Ramos (cell line): ENCODE measurements around the gene POT1.

Experiments used
- in situ Hi-C: fragments of 300-500 bp; cut with MboI; formaldehyde crosslinking; loops from one replicate; pipeline ENCODE4 v1.14.3; 2022; ENCODE audit warnings: low sequenced_read_pairs; ENCODE audit not compliant: unreplicated experiment

The POT1 gene

DNA sequence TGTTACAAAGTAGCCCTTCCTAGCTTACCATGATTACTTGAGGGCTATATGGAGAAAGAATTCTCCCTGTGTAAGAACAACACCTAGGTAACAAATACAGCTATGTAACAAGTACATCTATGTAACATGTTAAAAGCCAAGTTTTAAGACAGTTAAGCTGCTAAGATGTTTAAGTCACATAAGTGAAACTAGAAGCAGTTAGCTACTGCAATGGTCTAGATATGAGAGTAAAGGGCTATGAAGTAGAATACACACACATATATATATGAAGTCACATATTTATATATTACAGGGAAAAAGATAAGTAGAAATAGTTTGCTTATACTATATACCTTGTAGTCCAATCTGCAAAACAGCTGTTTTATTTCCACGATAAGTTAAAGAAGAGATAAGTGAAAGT, 14.4 kb downstream of the POT1 start:
- in situ Hi-C loops: no loop called here

DNA sequence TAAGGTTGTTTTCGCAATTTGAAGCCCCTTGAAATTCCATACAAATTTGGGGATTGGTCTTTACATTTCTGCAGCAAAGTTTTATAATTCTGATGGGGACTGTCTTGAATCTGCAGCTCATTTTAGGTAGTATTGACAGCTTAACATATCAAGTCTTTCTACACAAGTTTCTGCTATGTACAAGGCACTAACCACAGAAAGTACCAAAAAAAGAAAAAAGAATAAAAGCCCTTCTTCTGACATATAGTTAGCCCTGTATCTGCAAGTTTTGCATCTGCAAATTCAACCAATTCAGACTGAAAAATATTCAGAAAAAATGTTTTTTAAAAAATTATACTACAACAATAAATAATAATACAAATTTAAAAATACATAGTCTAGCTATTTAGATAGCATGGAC, 15.3 kb downstream of the POT1 start:
- in situ Hi-C loops: no loop called here

DNA sequence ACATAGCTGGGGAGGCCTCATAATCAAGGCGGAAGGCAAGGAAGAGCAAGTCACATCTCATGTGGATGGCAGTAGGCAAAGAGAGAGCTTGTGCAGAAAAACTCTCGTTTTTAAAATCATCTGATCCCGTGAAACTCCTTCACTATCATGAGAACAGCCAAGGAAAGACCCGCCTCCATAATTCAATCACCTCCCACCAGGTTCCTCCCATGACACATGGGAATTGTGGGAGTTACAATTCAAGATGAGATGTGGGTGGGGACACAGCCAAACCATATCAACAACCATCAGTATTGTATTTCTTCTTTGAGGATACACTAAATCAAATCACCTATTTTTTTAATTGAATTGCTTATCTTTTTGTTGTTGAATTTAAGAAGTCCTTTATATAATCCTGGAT, 16.7 kb downstream of the POT1 start:
- in situ Hi-C loops: no loop called here

DNA sequence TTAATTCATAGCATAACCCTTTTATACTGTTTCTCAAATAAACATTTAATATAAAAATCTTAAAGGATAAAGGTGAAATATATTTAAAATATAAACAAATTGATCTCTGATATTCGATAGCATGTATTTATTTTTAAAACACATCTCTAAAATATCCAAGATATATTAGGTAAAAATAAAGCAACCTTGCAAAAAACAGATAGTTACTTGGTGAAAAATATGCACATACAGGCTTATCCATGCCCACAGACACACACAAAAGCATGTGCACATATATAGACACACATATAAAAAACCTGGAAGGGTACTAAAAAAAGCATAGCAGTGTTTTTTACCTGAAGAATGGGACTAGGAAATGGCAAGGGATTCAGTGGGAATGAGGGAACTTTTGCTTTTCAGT, 19.8 kb downstream of the POT1 start:
- in situ Hi-C loops: no loop called here

DNA sequence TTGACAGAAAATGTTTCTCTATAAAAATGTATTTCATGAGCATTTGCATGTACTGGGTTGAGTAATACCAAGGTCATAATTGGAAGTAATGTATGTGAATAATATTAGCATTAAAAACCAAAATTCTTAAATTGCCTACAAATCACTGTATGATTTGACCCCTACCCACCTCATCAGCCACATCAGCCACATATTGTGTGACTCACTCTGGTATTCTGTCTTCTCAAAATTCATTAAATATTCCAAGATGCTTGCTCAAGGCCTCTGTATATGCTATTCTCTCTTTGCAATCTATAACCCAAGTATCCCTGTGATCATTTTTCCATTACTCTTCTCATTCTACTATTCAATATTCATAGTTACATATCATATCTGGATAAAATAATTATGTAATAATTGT, 21.4 kb downstream of the POT1 start:
- in situ Hi-C loops: no loop called here

DNA sequence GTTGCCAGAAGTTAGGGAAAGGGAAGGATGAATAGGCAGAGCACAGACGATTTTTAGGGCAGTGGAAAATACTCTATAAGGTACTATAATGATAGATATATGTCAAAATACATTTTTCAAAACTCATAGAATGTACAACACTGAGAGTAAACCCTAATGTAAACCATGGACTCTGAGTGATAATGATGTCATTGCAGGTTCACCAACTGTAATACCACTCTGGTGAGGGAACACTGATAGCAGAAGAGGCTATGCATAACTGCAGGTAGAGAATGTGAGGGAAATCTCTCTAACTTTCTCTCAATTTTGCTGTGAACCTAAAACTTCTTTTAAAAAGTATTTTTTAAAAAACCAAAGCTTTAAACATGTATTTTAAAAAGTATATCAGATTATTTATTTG, 22.1 kb downstream of the POT1 start:
- in situ Hi-C loops: no loop called here

DNA sequence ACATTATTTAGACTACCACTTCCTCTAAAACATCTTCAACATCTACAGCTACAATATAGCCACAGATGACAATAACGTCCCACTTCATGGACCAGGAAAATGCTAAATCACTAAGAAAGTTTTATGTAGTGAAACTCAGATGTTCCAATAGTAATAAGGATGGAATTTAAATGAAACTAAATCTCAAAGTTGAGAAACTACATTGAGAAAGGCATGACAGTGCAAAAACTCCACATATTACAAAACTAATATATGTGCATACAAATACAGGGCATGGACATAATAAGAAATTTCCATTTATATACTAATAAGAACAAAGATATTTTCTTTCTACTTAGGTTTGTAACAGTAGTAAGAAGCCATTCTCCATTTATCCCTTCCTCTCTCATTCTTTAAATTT, 31.1 kb downstream of the POT1 start:
- in situ Hi-C loops: no loop called here

DNA sequence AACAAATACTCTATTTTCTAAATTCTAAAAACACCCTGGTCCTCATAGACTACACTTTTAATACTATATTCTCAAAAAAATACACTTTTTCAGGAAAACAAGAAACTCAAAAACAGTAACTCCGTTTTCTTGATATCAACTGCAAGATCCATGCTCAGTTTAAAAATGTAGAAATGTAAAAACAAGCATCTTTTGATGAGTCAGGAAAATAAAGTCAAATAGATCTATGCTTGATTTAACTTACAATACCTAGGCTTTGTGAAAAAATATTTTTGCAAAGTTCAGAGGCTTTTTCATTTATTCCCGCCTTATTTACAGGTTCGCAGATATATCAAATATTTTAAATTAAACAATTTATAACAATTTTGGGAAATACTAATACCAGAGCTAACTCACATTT, 33.6 kb downstream of the POT1 start:
- in situ Hi-C loops: no loop called here

DNA sequence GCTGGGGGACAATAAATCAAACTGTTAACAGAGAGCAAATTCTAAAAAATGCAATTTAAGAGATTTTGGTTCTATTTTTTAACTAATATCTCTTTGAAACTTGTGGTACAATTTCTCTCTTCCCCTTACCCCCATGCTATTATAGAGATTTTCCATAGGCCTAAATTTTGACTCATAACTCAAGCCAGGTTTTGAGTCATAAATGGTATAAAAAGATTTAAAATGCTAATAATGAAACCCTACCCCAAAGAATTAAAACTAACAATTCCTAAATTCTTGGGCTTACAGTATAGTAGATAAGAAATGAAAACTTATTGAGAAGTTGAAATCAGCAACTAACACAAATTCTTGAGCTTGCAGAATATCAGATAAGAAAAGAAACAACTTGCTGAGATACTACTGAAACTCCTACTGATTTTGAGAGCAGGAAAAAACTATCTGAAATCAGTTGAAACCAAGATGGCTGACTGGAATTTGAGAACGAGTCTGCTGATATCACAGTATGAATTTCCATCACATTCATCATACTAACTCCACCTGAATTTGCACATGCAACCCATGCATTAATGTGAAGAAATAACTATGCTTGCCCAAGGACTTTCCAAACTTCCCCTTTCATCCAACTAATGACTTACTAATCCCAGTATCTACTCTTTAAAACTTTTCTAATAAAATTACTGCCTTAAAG, 36.3 kb downstream of the POT1 start:
- in situ Hi-C loops: no loop called here

DNA sequence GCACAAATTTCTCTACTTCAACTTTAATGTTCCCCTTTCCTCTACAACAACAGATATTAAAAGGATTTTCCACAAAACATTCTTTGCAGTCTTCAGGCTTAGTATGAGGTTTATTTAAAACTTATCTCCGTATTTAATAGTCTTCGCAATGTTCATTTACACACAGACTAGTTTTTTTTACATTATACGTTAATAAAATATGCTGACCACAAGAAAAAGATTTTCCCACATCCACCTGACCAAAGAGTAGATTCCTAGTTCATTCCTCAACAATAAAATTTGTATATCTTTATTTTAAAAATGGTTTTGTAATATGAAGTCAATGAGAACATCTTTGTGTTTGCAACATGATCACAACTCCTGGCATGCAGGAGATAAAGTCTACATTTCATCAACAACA, 42.4 kb downstream of the POT1 start:
- in situ Hi-C loops: no loop called here

DNA sequence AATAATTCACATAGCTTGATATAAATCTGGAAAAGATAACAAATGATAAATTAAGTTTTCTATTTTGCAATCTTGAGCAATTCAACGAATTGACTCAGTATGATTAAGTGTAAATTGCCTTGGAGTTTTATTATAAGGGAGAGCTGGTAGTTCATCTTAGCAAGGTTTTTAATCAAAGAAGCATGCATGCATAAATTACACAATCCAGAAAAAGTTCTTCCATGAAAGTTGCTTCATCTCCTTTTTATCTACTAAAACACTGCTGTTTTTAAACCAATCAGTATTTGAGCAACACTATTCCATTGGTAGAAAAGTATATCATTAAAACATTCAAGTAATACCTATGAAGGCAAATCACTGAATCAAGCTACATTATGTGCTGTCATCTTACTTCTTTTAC, 47.6 kb downstream of the POT1 start:
- in situ Hi-C loops: no loop called here

DNA sequence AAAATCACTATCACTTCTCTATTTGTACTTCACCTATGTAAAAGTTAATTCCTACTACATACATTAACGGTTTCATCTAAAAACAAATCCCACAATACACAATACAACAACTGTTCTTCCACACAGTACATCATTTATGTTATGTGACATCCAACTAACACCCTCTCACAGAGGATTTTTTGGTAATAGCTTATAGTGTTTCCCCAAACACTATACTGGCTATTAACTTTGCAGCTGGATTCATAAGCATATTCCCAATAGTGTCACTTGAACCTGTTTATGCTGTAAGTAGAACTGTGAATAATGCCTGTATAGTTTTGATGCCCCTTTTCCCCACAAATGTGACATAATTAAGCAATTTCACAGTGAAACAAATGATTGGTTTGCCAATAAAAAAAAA, 49.9 kb downstream of the POT1 start:
- in situ Hi-C loops: no loop called here

DNA sequence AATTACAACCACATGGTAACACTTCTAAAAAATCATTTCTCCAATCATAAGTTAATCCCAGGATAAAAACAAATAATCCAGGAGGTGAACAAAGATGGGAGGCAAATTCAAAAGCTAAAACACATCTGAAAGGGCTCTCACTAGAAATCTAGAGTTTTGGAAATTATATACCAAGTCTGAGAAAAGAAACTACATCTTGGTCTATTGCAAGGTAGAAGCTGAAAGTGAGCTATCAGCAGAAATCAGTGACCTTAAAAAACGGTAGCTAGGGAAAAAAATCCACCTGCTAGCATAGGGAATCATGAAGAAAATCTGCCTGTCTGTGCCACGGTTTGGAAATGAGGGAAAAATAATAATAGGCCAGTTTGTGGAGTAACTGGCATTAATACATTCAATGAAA, 50.5 kb downstream of the POT1 start:
- in situ Hi-C loops: no loop called here

DNA sequence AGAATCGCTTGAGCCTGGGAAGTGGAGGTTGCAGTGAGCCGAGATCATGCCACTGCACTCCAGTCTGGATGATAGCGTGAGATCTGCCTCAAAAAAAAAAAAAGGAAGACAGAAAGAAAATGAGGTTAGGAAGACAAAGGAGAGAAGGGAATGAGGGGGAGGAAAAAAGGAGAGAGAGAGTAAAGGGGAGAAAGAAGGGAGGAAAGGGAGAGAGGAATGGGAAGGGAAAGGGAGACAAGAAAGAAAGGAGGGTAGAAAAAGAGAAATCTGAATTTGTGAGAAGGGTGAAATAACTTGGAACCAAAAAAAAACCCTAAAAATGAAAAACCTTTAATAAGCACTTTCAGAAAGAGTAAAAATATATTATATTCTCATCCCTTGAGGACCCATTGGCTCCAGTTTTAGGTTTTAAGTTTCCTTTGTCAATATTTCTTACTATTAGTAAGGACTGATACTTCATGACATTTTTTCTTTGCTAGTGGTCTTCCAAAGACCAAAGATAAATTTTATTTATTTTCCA, 54.9 kb downstream of the POT1 start:
- in situ Hi-C loops: no loop called here

DNA sequence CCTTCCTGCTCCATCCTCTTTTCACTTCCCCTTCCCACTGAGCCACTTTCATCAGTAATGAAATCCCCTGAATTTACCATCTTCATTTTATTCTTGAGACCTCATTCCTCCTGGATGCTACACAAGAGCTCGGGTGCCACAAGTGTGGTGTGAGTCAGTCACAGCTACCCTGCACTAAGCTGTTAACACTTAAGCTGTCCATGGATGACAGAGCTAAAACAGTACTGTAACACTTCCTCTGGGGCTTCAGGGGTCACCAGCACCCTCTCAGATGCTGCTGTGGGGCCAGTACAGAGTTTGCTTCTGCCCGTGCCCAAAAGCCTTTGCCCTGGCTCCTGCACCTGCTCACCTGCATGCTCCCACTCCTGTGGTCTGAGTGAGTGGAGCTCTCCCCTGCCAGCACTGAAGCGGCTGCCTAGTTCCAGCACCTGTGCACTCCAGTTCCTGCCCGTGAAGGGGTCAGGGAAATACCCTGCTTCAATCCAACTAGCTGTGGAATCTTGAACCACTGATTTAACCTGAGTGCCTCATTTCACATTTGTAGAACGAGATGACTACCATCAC, 71.9 kb downstream of the POT1 start:
- in situ Hi-C loops: no loop called here

DNA sequence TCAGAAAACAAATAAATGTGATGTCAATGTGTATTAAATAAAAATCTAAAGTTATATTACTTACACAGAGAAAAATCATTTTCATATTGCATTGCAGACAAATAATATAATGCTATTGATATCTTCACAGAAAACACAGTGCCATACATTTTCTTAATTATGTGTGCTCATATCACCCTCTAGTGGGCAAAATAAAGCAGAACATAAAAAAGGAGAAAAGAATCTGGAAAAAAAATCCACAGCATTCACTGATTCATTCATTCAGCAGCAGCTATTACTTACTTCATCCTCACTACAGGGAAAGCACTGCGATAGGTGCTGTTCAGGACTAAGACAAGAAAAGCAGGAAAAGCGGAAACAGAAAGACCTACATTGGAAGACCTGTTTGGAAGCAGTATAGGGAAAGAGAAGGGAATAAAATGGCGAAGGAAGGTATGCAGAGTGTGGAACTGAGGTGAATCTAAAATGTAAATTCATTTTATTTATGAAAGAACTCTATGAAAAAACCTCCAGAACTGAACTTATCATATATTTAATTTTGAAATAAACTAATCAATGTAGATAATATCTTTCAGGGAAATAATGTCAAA, 73.2 kb downstream of the POT1 start:
- in situ Hi-C loops: no loop called here

DNA sequence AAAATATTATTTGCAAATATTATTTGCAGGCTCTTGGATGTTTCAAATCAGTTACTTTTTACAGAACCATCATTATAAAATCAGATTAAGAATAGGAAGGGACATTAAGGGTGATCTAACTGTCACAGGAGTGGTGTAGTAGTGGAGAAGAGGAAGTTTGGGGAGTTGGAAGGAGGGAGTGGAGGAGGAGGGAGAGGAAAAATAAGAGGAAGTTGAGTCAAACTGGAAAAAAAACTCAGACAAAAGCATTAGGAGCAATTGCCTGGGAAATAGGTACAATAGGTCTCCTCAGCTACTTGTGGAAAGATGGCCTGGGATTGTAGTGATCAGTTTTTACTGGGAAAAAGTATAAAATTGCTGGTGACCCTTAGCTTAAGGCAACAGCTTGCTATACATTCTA, 86.3 kb downstream of the POT1 start:
- in situ Hi-C loops: no loop called here

DNA sequence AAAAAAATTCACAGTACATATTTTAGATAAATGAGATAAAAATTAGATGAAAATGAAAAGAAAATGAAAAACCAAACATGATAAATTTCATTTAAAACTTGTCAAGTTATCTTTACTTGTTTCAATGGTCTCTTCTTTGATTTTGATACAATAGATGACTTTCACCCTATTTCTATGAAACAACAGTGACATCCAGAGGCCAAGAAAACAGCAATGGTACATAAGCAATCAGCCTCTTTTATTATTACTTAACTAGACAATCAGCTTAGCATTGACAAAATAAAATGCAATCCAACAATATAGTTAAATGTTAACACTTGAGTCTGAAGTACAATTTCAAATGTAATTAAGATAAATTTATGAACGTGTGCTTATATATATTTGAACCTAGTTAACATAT, 89.2 kb downstream of the POT1 start:
- in situ Hi-C loops: no loop called here

DNA sequence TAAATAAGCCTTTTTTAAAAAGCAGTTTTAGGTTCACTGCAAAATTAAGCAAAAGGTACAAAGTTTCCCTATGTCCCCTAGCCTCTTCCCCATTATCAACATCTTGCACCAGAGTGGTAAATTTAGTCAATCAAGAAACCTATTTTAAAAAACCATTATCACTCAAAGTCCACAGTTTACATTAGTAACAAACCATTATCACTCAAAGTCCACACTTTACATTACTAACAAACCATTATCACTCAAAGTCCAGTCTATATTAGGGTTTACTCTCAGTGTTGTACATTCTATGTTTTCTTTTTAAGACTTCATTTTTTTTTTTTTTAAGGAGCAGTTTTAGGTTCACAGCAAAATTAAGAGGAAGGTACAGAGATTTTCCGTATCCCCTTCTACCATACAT, 89.9 kb downstream of the POT1 start:
- in situ Hi-C loops: no loop called here

DNA sequence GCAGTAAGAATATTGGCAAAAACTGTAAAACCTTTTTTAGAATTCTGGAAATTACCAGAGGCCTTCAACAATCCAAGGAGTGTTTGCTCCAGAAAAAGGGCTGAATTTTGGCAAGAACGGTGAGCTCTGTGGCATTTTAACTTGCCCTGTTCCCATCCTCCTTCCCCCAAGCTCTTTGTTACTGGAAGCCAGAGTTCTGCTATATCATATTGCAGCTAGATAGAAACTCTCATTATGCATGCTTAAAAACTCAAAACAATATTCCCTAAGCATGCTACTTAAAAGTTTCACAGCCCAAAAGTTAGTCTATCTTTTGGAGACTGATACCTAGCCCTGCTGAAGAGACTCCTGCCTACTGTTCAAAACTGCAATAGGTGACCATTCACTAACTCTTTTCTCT, 93.5 kb downstream of the POT1 start:
- in situ Hi-C loops: no loop called here

DNA sequence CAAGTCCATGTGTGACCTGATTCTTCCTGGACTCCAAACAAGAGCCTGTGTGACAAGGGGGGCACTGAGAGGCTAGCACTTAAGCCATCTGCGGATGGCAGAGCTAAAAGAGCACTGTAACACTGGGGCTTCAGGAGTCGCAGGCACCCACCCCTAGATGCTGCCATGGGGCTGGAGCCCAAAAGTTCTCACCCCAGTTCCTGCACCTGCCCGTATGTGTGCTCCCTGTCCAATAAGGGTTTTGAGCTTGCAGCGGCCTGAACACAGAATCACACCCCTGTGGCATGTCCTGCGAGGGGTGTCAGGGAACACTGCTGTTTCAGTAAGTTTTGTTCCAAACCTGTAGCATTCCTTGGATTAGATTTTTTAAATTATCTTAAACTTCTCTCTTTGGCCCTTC, 110.8 kb downstream of the POT1 start:
- in situ Hi-C loops: no loop called here
